ENCODE measurements around the gene MTRF1.

MTRF1 gene

DNA sequence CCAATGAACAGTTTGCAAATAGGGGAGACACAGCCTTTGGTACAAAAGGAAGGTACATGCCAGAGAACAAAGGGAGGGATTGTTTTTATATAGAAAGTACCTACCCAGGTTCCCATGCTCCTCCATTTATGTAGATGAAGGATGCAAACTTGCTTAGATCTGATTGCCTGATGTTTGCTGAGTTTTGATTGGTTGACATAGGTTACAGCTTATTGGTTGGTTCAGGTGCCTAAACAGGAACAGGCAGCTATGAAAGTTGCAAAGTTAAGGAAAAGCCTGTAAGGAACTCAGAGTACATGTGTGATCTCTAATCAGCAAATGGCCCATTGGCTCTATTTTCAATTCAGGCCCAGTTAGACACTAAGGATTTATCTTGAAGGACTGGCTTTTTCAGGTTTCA is 41.2 kb upstream of the MTRF1 start:
- Histone ChIP-seq H3K27ac (no peak overlapping the region), H3K36me3 (no peaks in the 10 kb centered on the region), H4K20me1 (no peaks in the 10 kb centered on the region), H3K4me1 (no peaks in the 10 kb centered on the region), H3K4me2 (no peak overlapping the region), H3K9ac (no peak overlapping the region), H3K27me3 (no peaks in the 10 kb centered on the region), H3K9me3 (replicated peaks in 1 of 11) (no peaks in the 10 kb centered on the region), H3K4me3 (no peak overlapping the region)
- TF ChIP-seq Cebpa-rat (IDR thresholded peaks at IDR 0.05) = no peak

DNA sequence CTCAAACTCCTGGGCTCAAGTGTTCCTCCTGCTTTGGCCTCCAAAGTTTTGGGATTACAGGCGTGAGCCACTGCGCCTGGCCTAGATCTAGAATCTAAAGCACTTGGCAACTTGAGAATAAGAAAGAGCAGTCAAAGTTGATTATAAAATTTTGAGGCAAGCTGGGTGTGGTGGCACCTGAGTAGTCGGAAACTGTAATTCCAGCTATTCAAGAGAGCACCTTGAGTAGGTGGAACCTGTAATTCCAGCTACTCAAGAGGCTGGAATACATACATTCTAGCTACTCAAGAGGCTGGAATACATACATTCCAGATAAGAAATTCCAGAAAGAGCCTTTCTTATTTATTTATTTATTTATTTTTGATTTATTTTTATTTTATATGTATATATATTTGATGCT is 39.4 kb upstream of the MTRF1 start:
- Histone ChIP-seq H3K4me1 (no peaks in the 10 kb centered on the region), H4K20me1 (no peaks in the 10 kb centered on the region), H3K4me3 (no peak overlapping the region), H3K9me3 (replicated peaks in 1 of 11) (no peaks in the 10 kb centered on the region), H3K4me2 (no peak overlapping the region), H3K27ac (no peak overlapping the region), H3K36me3 (no peaks in the 10 kb centered on the region), H3K27me3 (no peaks in the 10 kb centered on the region), H3K9ac (no peak overlapping the region)
- TF ChIP-seq Cebpa-rat (IDR thresholded peaks at IDR 0.05) = no peak

DNA sequence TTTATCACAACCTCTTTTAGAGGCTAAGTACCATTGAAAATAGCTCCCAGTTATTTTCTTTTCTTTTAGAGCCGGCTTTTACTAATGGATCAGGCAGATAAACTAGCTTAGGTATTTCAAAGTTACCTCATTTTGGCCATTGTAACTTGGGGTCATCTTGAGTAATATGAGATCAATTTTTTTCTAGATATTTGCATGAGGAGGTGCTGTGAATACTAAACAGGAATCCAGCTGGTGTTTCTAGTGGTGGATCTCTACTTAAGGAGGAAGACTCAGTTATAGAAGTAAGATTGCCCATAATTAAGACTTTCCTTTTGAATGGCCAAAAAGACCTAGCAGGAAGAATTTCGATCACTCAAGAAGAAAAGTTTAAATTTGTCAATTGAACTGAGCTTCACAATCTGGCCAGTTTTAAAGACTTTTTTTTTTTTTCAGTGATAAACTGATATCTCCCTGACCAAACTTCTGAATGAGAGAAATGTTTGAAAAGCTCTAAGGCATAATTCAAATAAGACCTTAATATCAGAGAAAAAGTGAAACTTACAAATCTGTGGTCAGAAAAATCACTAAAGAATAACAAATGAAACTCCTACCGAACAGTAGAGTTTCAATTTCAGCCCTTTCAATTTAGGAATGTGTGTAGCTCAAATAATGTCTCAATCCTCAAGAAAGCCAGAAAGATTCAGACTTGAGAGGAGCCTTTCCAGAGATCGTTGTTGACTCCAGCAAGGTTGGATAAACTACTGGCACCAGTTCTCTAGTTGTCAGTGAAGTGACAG is 36.1 kb upstream of the MTRF1 start:
- Histone ChIP-seq H4K20me1 (no peaks in the 10 kb centered on the region), H3K9ac (no peak overlapping the region), H3K27ac (no peak overlapping the region), H3K4me1 (no peaks in the 10 kb centered on the region), H3K27me3 (no peaks in the 10 kb centered on the region), H3K36me3 (no peaks in the 10 kb centered on the region), H3K9me3 (replicated peaks in 1 of 11) (0 out of 22 replicates have a peak, but pooled peaks cover 0 to 4% (median 0%) of the 10 kb centered on the region in 11 experiments), H3K4me2 (no peak overlapping the region), H3K4me3 (no peak overlapping the region)
- TF ChIP-seq Cebpa-rat (IDR thresholded peaks at IDR 0.05) = no peak

DNA sequence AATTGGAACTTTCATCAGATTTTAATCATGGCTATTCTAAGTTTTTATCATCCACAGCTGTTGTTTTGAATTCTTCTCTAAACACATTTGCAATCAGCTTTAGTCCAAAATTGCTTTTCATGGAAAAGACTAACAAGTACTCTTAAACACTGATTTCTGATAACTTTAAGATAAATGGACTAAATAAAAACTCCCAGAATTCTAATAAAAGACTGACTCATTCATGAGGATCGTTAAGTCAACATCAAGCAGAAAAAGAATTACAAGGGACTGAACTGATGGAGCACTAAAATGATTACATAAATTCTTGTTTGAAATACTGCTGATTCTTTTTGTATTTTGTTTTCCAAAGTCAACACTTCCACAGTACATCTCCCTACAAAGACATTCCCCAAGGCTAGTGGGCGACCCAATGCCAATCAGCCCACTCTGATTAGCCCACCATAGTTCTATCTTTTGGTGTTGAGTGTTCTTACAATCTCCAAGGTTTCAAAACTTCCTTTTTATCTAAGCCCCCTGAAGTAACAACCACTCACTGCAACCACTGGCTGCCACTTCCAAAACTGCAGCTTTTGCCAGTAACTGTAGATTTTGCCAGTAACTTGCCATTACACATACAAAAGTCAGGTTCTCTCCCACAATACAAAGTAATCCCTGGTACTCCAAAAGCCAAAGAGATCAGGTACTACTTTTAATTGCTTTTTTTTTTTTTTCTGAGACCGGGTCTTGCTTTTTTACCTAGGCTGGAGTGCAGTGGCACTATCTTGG is 33.7 kb upstream of the MTRF1 start:
- Histone ChIP-seq H3K4me2 (no peak overlapping the region), H3K9me3 (replicated peaks in 1 of 11) (peaks cover 7 to 21% (median 19%) of the 10 kb centered on the region in 11 experiments; a peak in 19 of 22 replicates), H3K36me3 (no peaks in the 10 kb centered on the region), H3K27me3 (no peaks in the 10 kb centered on the region), H3K4me1 (no peaks in the 10 kb centered on the region), H4K20me1 (no peaks in the 10 kb centered on the region), H3K9ac (no peak overlapping the region), H3K4me3 (no peak overlapping the region), H3K27ac (no peak overlapping the region)
- no peak for TF ChIP-seq Cebpa-rat (IDR thresholded peaks at IDR 0.05)

DNA sequence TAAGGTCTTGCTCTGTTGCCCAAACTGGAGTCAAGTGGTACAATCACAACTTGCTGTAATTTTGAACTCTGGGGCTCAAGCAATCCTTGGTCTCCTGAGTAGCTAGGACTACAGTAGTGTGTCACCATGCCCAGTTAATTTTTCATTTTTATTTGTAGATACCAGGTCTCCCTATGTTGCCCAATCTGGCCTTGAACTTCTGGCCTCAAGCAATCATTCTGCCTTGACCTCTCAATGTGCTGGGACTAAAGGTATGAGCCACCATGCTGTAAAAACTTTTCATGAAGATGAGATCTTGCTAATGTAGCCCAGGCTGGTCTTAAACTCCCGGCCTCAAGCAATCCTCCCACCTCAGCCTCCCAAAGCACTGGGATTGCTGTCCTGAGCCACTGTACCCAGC is 32.6 kb upstream of the MTRF1 start:
- Histone ChIP-seq H3K4me3 (no peak overlapping the region), H3K4me2 (no peak overlapping the region), H4K20me1 (no peaks in the 10 kb centered on the region), H3K4me1 (no peaks in the 10 kb centered on the region), H3K27ac (no peak overlapping the region), H3K9me3 (replicated peaks in 1 of 11) (peaks cover 7 to 28% (median 22%) of the 10 kb centered on the region in 11 experiments; a peak in 20 of 22 replicates), H3K9ac (no peak overlapping the region), H3K36me3 (no peaks in the 10 kb centered on the region), H3K27me3 (no peaks in the 10 kb centered on the region)
- TF ChIP-seq Cebpa-rat (IDR thresholded peaks at IDR 0.05) = no peak

DNA sequence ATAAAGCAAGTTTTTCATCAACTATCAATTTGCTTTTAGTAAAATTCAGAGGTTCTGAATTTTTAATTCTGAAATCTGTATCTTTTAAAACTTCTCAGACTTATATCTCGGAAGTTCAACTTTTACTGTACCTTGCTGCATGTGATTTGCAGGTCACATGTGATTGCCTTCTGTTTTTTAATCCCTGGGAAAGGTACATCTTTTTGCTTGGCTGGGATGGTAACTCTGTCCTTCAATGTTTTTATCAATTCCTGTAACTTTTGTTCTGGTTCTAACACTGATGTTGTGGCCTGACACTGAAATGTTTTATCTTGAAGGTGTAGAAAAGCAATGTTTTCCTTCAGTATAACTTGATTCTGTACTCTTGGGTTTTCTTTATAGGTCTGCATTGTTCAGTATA is 31.5 kb upstream of the MTRF1 start:
- TF ChIP-seq Cebpa-rat (IDR thresholded peaks at IDR 0.05) = no peak

DNA sequence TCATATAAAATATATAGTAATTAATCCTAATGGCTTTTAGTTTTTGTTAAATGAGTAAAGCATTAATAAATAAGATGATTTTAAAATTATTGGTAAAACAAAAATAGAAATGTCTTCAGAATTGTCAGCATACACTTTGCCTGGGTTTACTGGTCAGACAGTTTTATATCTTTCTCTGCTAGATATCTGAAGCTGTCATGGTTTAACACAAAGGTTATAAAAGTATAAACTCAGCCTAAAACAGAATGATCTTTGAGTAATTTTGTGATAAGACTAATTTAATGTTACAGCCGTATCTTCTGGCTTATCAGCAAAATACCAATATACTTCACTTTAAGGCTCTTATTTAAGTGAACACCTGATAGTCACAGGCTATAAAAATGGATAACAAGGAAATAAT is 29.9 kb upstream of the MTRF1 start:
- H3K9ac ChIP-seq = no peak overlapping the region
- TF ChIP-seq Cebpa-rat (IDR thresholded peaks at IDR 0.05) = no peak

More for the DNA sequence above, 31.5 kb upstream of the MTRF1 start:
- Histone ChIP-seq H3K9me3 (replicated peaks in 1 of 11) (peaks cover 7 to 29% (median 23%) of the 10 kb centered on the region in 11 experiments; a peak in 20 of 22 replicates), H3K9ac (no peak overlapping the region), H3K36me3 (no peaks in the 10 kb centered on the region), H3K4me3 (no peak overlapping the region), H3K4me2 (no peak overlapping the region), H3K4me1 (no peaks in the 10 kb centered on the region), H4K20me1 (no peaks in the 10 kb centered on the region), H3K27ac (no peak overlapping the region), H3K27me3 (no peaks in the 10 kb centered on the region)

DNA sequence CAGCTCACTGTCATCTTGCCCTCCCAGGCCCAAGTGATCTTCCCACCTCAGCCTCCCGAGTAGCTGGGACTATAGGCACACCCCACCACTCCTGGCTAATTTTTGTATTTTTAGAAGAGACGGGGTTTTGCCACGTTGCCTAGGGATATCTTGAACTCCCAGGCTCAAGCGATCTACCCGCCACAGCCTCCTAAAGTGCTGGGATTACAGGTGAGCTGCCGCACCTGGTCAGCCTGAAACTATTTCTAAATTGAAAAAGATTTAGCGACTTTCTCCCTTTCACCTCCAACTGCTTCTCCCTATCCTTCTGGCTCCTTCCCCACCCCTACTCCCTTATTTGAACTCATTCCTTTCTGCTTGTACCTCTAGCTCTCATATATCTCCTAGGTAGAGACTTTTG is 27.9 kb upstream of the MTRF1 start:
- Histone ChIP-seq H4K20me1 (no peaks in the 10 kb centered on the region), H3K4me1 (no peaks in the 10 kb centered on the region), H3K27ac (no peak overlapping the region), H3K36me3 (no peaks in the 10 kb centered on the region), H3K4me3 (no peak overlapping the region), H3K4me2 (no peak overlapping the region), H3K27me3 (no peaks in the 10 kb centered on the region), H3K9ac (no peak overlapping the region), H3K9me3 (replicated peaks in 1 of 11) (peaks cover 7 to 34% (median 23%) of the 10 kb centered on the region in 11 experiments; a peak in 20 of 22 replicates)
- TF ChIP-seq Cebpa-rat (IDR thresholded peaks at IDR 0.05) = no peak

More for the DNA sequence above, 29.9 kb upstream of the MTRF1 start:
- no peak overlapping the region for H3K4me2 ChIP-seq
- no peak overlapping the region for H3K4me3 ChIP-seq
- H3K27me3 ChIP-seq = no peaks in the 10 kb centered on the region
- H3K4me1 ChIP-seq = no peaks in the 10 kb centered on the region
- H4K20me1 ChIP-seq = no peaks in the 10 kb centered on the region
- H3K36me3 ChIP-seq = no peaks in the 10 kb centered on the region
- no peak overlapping the region for H3K27ac ChIP-seq
- peaks cover 7 to 34% (median 23%) of the 10 kb centered on the region in 11 experiments; a peak in 20 of 22 replicates for H3K9me3 ChIP-seq (replicated peaks in 1 of 11)

DNA sequence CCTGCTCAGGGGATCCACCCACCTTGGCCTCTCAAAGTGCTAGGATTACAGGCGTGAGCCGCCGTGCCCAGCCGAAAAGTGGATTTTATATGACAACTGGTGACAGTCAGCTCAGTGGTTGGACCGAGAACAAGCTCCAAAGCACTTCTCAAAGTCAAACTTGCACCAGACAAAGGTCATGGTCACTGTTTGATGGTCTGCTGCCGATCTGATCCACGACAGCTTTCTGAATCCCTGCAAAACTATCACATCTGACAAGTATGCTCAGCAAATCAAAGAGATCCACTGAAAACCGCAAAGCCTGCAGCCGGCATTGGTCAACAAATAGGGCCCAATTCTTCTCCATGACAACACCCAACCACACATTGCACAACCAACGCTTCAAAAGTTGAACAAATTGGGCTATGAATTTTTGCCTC is 26.1 kb upstream of the MTRF1 start:
- H3K27ac ChIP-seq = no peak overlapping the region
- no peak overlapping the region for H3K4me2 ChIP-seq
- H3K4me3 ChIP-seq = no peak overlapping the region
- H4K20me1 ChIP-seq = no peaks in the 10 kb centered on the region
- no peaks in the 10 kb centered on the region for H3K36me3 ChIP-seq
- H3K9ac ChIP-seq = no peak overlapping the region
- TF ChIP-seq Cebpa-rat (IDR thresholded peaks at IDR 0.05) = no peak
- no peaks in the 10 kb centered on the region for H3K4me1 ChIP-seq
- peaks cover 7 to 34% (median 24%) of the 10 kb centered on the region in 11 experiments; a peak in 20 of 22 replicates for H3K9me3 ChIP-seq (replicated peaks in 1 of 11)
- no peaks in the 10 kb centered on the region for H3K27me3 ChIP-seq

Measured in BLaER1 treated with 17β-estradiol and CSF1 and Interleukin-3, amounts not matched to agents 10 nM and 100 nM (cell line).